GM12878 (cell line): ENCODE data around the gene ATP6V1F.

Source experiments
- CHD2 ChIP-seq: IDR thresholded peaks from 2 replicates; pipeline ENCODE4 v1.6.1; 2011; ENCODE audit warnings: low read depth, low read length, improper control_type of control experiment, borderline replicate concordance
- CHD4 ChIP-seq: fragments of 200-600 bp; sonication (generic); IDR thresholded peaks from 2 replicates; pipeline ENCODE4 v1.6.1; 2016; ENCODE audit warnings: mild to moderate bottlenecking
- CTCF ChIP-seq, 3 experiments: IDR thresholded peaks in 2 of 3; conservative IDR thresholded peaks in 1 of 3; 2 replicates each; pipeline ENCODE4 v1.5.1; 2011; ENCODE audit warnings: low read depth in 3 of 3, low read length in 3 of 3, mild to moderate bottlenecking in 3 of 3, control low read depth in 2 of 3, moderate library complexity in 2 of 3, inconsistent platforms in 1 of 3, mixed read lengths in 1 of 3; ENCODE audit not compliant: control insufficient read depth in 2 of 3, insufficient read depth in 1 of 3; ENCODE audit errors: extremely low read depth in 1 of 3
- DPF2 ChIP-seq: fragments of 450-650 bp; IDR thresholded peaks from 2 replicates; pipeline ENCODE4 v1.6.1; 2017; ENCODE audit warnings: mild to moderate bottlenecking
- EED ChIP-seq: sonication (generic); IDR thresholded peaks from 2 replicates; pipeline ENCODE4 v1.6.1; 2016; ENCODE audit warnings: antibody characterized with exemption, low read depth
- EP300 ChIP-seq, 2 experiments: fragments of 150-350 bp in 1 of 2; IDR thresholded peaks; 2 replicates each; pipeline ENCODE4 v1.6.1; 2011 to 2012; ENCODE audit warnings: low read depth in 2 of 2, low read length in 2 of 2, borderline replicate concordance in 1 of 2, improper control_type of control experiment in 1 of 2, inconsistent platforms in 1 of 2; ENCODE audit not compliant: control insufficient read depth in 1 of 2
- HDAC6 ChIP-seq: fragments of 200-600 bp; sonication (generic); IDR thresholded peaks from one replicate; pipeline ENCODE4 v1.8.0; 2017; ENCODE audit warnings: antibody characterized with exemption; ENCODE audit not compliant: unreplicated experiment
- PKNOX1 ChIP-seq: fragments of 450-650 bp; IDR thresholded peaks from 2 replicates; pipeline ENCODE4 v1.6.1; 2016; ENCODE audit warnings: mild to moderate bottlenecking
- SMC3 ChIP-seq: IDR thresholded peaks from 2 replicates; pipeline ENCODE4 v1.6.1; 2011; ENCODE audit warnings: low read length, improper control_type of control experiment, borderline replicate concordance
- TARDBP ChIP-seq: IDR thresholded peaks from 2 replicates; pipeline ENCODE4 v1.6.1; 2016; ENCODE audit warnings: borderline replicate concordance
- ZZZ3 ChIP-seq: IDR thresholded peaks from 2 replicates; pipeline ENCODE4 v1.6.1; 2011; ENCODE audit warnings: low read depth; ENCODE audit not compliant: control insufficient read depth, insufficient read length
- TF ChIP-seq, protein P1 (sequence below): IDR thresholded peaks from 2 replicates; pipeline ENCODE4 v1.6.1; 2011; ENCODE audit warnings: borderline replicate concordance, low read depth, mild to moderate bottlenecking, moderate library complexity, low read length; ENCODE audit not compliant: insufficient read depth, poor library complexity, severe bottlenecking
- TF ChIP-seq, protein P2 (sequence below): IDR thresholded peaks from 2 replicates; pipeline ENCODE4 v1.6.1; 2012; ENCODE audit warnings: mild to moderate bottlenecking, low read depth, low read length

DNA sequence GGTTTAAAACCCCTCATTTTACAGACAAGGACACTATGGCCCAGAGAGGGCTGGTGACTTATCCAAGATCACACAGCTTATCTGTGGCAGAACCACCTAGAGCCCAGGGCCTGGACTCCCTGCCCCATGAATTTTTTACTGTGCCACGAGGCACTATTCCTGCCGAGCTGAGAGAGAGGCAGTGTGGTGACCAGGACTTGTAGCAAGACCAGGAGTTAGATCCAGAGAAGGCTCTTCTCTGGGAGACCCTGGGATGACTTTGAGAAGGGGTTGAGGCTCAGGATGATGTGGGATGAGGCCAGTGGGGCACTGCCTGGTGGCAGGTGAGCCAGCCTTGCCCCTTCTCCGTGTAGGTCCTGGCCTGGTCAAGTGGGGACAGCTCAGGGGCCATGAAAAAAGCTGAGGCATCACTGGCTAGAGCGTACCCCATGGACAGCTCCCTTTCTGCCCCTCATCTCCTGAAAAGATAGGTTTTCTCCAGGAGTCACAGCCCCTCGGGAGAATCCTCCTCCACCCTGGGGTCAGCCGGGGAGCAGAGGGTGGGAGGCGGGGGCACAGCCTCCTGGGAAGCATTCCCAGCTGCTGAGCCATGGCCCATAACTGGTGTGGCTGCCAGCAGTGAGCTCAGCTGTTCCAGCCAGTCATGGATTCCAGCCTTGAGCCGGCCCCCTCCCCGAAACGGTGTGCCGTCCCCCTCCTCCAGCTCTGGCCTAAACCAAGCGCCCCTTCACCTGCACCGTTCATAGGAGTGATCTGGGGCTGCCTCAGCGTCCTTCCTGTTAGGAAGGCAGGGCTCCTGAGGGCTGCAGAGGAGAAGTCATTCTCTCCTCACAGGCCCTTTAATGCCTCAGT is 26.6 kb upstream of the ATP6V1F start:
- TF ChIP-seq CTCF (IDR thresholded peaks at IDR 0.05 in 2 of 3, conservative IDR thresholded peaks at IDR 0.05 in 1 of 3; ENCODE audit: control insufficient read depth in 2 of 3, extremely low read depth in 1 of 3, insufficient read depth in 1 of 3, low read depth in 3 of 3, low read length in 3 of 3), result no peak
- TF ChIP-seq SMC3, result no peak
- TF ChIP-seq, protein P1, sequence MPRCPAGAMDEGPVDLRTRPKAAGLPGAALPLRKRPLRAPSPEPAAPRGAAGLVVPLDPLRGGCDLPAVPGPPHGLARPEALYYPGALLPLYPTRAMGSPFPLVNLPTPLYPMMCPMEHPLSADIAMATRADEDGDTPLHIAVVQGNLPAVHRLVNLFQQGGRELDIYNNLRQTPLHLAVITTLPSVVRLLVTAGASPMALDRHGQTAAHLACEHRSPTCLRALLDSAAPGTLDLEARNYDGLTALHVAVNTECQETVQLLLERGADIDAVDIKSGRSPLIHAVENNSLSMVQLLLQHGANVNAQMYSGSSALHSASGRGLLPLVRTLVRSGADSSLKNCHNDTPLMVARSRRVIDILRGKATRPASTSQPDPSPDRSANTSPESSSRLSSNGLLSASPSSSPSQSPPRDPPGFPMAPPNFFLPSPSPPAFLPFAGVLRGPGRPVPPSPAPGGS, result no peak
- no peak for TF ChIP-seq EED
- TF ChIP-seq ZZZ3, result no peak
- no peak for TF ChIP-seq CHD4
- no peak for TF ChIP-seq TARDBP
- TF ChIP-seq, protein P2, sequence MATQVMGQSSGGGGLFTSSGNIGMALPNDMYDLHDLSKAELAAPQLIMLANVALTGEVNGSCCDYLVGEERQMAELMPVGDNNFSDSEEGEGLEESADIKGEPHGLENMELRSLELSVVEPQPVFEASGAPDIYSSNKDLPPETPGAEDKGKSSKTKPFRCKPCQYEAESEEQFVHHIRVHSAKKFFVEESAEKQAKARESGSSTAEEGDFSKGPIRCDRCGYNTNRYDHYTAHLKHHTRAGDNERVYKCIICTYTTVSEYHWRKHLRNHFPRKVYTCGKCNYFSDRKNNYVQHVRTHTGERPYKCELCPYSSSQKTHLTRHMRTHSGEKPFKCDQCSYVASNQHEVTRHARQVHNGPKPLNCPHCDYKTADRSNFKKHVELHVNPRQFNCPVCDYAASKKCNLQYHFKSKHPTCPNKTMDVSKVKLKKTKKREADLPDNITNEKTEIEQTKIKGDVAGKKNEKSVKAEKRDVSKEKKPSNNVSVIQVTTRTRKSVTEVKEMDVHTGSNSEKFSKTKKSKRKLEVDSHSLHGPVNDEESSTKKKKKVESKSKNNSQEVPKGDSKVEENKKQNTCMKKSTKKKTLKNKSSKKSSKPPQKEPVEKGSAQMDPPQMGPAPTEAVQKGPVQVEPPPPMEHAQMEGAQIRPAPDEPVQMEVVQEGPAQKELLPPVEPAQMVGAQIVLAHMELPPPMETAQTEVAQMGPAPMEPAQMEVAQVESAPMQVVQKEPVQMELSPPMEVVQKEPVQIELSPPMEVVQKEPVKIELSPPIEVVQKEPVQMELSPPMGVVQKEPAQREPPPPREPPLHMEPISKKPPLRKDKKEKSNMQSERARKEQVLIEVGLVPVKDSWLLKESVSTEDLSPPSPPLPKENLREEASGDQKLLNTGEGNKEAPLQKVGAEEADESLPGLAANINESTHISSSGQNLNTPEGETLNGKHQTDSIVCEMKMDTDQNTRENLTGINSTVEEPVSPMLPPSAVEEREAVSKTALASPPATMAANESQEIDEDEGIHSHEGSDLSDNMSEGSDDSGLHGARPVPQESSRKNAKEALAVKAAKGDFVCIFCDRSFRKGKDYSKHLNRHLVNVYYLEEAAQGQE, result no peak
- no peak for TF ChIP-seq HDAC6
- TF ChIP-seq PKNOX1, result no peak
- no peak for TF ChIP-seq CHD2
- TF ChIP-seq DPF2, result no peak
- TF ChIP-seq EP300 (IDR thresholded peaks at IDR 0.05; ENCODE audit: borderline replicate concordance in 1 of 2, control insufficient read depth in 1 of 2, low read depth in 2 of 2, low read length in 2 of 2), result no peak
